Upper lobe of right lung (tissue), 1 donor: ENCODE measurements around the gene IMMP2L. TPM values are rescaled to one million over a fixed set of nuclear protein-coding genes. Genes with fewer than 3 reads are reported as not detected.

Experiments used
- ATAC-seq: fragments of 200-7000 bp; cut with Tn5 transposase; one replicate; pipeline ENCODE4 v1.9.1; 2020; ENCODE audit warnings: mild to moderate bottlenecking, moderate library complexity
- DNase-seq: peaks from one replicate; pipeline ENCODE4 v3.0.0-alpha.2; 2020
- H3K27ac ChIP-seq: fragments of 200-600 bp; one replicate; pipeline ENCODE4 v1.8.0; 2022
- H3K27me3 ChIP-seq: fragments of 200-600 bp; one replicate; pipeline ENCODE4 v1.8.0; 2022; ENCODE audit warnings: mild to moderate bottlenecking
- H3K36me3 ChIP-seq: fragments of 200-600 bp; one replicate; pipeline ENCODE4 v1.8.0; 2022
- H3K4me1 ChIP-seq: fragments of 200-600 bp; one replicate; pipeline ENCODE4 v1.8.0; 2022
- H3K4me3 ChIP-seq: fragments of 200-600 bp; one replicate; pipeline ENCODE4 v1.8.0; 2022; ENCODE audit warnings: mild to moderate bottlenecking
- H3K9me3 ChIP-seq: fragments of 200-600 bp; one replicate; pipeline ENCODE4 v1.8.0; 2022
- CTCF ChIP-seq: fragments of 200-600 bp; IDR thresholded peaks from one replicate; pipeline ENCODE4 v1.8.0; 2022; ENCODE audit warnings: antibody characterized with exemption
- intact Hi-C: fragments of 100-400 bp; cut with DNase I; formaldehyde crosslinking; loops from one replicate; pipeline ENCODE4 v1.11.0; 2022
- total RNA-seq: library from RNA; stranded (reverse); fragmentation: NEBNext Ultra II Directional; extraction: Animal tissue kit (Norgen Biotek cat#: 25700); gene quantifications from one replicate; pipeline ENCODE4 v1.2.1, GENCODE V29; 2021
- donor health status: DM: no; HTN: yes; CAD: no; lungs with severe emphysema.

IMMP2L gene
- total RNA-seq, 1 donor from 2014 or later: 22.0 TPM

- no peak for DNase-seq
- Histone ChIP-seq H3K27ac (no peak overlapping the region), H3K36me3 (no peaks in the 10 kb centered on the region), H3K27me3 (no peaks in the 10 kb centered on the region), H3K4me1 (no peaks in the 10 kb centered on the region), H3K9me3 (no peaks in the 10 kb centered on the region), H3K4me3 (no peak overlapping the region)
- TF ChIP-seq CTCF: no peak
- ATAC-seq: no peak
- intact Hi-C loops: no loop called here
Observed at GRCh38 chr7:111401516-111401915, 160.8 kb downstream of the IMMP2L start.

GRCh38 chr7:111400088-111400487 is 162.2 kb downstream of the IMMP2L start:
- Histone ChIP-seq H3K4me3 (no peak overlapping the region), H3K27ac (no peak overlapping the region), H3K27me3 (no peaks in the 10 kb centered on the region), H3K9me3 (no peaks in the 10 kb centered on the region), H3K36me3 (no peaks in the 10 kb centered on the region), H3K4me1 (no peaks in the 10 kb centered on the region)
- DNase-seq: no peak
- no peak for ATAC-seq
- intact Hi-C loops: no loop called here
- no peak for TF ChIP-seq CTCF

GRCh38 chr7:111394891-111395290 is 167.4 kb downstream of the IMMP2L start:
- DNase-seq (no peak), ATAC-seq (no peak)
- Histone ChIP-seq H3K27ac (no peak overlapping the region), H3K4me1 (peaks cover 7% of the 10 kb centered on the region), H3K36me3 (no peaks in the 10 kb centered on the region), H3K27me3 (no peaks in the 10 kb centered on the region), H3K4me3 (no peak overlapping the region), H3K9me3 (no peaks in the 10 kb centered on the region)
- TF ChIP-seq CTCF: no peak
- intact Hi-C loops: no loop called here

- Histone ChIP-seq H3K4me1 (peaks cover 7% of the 10 kb centered on the region), H3K27me3 (no peaks in the 10 kb centered on the region), H3K27ac (no peak overlapping the region), H3K4me3 (no peak overlapping the region), H3K36me3 (no peaks in the 10 kb centered on the region), H3K9me3 (no peaks in the 10 kb centered on the region)
- TF ChIP-seq CTCF: no peak
- no peak for ATAC-seq
- intact Hi-C loops: no loop called here
- DNase-seq: no peak
Observed at GRCh38 chr7:111393011-111393754, 169.1 kb downstream of the IMMP2L start.

- no peak overlapping the region for H3K4me3 ChIP-seq
- peaks cover 7% of the 10 kb centered on the region for H3K4me1 ChIP-seq
- H3K36me3 ChIP-seq: no peaks in the 10 kb centered on the region
- TF ChIP-seq CTCF: no peak
- H3K27ac ChIP-seq: no peak overlapping the region
- H3K9me3 ChIP-seq: no peaks in the 10 kb centered on the region
- H3K27me3 ChIP-seq: no peaks in the 10 kb centered on the region
- intact Hi-C loops: no loop called here
- ATAC-seq: peak; percentile 48
- DNase-seq: no peak
Observed at GRCh38 chr7:111392294-111392693, 170.0 kb downstream of the IMMP2L start.
